HL-60/S4 (cell line): ENCODE measurements around the gene CDIPT.
"Not testable (repeated sequence)": the region's sequence is repeated elsewhere in the genome, so short reads cannot be mapped to it uniquely, and the experiment has no call there.

ENCODE experiments used
- in situ Hi-C: fragments of 300-500 bp; cut with MboI; formaldehyde crosslinking; loops from 2 replicates; pipeline ENCODE4 v1.14.3; 2022; ENCODE audit warnings: low sequenced_read_pairs

CDIPT gene

DNA sequence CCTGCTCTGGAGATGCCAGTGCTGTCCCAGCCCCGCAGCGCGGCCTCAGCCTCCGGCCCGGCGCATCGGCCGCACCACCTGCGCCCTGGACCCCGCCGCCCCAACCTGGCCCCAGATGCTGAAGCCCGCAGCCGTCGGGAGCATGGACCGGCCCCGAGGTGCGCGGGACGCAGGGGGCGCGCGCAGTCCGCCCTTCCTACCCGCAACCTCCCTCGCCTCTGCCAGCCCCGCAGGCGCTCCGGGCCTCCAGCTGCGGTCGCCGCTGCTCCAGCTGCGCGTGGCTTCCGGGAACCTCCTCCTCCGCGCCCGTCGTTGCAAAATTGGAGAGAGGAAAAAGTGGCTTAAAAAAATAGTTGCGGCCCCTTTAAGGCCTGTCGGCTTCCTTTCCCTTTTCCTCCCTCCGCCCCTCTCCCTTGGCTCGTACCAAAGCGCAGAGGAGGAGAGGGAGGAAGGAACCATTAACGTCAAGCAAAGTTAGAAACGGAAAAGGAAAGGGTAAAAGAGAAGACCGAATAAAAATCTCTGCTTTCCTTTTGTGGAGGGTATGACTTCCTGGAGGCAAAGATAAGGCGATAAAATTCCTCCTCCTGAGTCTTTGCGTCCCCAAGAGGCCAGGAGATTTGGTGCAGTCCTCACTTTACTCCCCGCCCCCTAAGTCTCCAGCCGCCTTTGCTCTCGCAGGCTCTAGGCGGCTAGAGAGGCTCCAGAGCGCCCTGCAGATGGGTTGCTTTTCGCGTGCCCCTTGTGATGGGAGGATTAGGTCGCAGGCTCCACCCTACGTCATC is at the start of gene CDIPT:
CDIPT (minus strand) TSS at position 343 of the 785 bp plus-strand sequence. CDS start 369 bp downstream, outside the sequence.
- in situ Hi-C loops, result no loop called here

DNA sequence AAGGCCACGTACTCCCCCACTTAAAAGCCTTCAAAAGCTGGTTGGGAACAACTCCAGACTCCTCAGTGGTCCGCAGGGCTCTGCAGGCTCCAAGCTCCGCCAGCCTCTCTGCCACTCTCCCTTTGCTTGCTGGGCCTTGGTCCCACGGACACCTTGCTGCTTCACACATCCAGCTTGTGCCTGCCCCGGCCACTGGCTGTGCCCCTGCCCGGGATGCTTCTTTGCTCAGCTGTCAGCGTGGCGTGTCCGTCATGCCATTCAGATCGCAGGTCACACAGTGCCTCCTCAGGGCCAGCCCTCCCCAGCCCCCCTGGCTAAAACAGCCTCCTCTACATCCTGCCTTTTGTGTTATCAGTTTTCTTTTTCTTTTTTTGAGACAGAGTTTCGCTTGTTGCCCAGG is 49.1 kb upstream of the CDIPT start:
- in situ Hi-C loops, result no loop called here

DNA sequence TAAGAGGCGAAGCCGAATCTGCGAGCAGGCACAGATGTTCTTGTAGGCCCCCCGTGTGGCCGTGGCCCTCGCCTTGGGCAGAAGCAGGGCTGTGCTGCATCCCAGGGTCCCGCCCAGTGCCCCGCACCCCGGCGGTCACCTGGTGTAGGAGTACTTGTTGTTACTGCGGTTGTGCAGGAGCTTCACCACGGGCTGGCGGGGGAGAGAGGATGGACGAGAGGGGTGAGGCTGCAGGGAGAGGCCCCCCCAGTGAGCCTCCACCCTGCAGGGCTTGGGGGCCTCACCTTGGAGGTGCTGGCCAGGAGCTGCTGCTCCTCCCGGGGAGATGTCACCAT is 48.6 kb upstream of the CDIPT start:
- in situ Hi-C loops, result no loop called here

DNA sequence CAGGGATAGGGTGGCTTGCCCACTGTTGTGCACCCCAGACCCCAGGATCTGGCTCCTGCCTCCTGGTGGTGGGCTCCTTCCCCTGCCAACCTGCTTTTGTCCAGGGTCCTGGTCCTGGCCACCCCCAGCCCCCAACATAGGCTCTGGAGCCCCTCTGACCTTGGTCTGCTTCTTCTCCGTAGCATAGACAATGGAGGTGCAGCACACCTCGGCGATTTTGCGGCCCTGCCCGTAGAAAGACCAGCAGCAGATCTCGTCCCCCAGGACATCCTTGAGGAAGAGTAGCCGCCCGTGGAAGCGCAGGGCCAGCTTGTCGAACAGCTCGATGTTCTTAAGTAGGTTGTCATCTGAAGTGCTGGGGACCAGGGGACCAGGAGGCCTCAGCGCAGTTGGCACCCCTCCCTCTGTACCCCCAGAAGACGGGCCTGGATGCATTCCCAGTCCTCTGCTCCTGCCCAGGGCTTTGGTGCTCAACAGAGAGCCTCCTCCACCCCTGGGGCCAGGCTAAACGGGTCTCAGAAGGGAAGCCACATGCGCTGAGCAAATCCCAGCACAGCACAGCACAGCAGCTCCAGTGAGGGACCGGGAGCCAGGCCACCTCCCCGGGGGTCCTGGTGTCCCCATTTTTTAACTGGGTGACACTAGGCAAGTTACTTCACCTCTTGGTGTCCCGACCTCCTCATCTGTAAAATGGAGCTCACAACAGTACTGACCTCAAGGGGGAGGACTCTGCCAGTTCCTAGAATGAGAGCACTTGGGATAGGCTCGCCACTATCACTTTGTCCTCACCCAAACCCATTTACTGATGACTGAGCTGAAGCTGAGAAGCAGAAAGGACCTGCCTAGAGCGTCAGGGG is 48.0 kb upstream of the CDIPT start:
- in situ Hi-C loops, result no loop called here

GRCh38 chr16:29909851-29910250 is 46.8 kb upstream of the CDIPT start:
- in situ Hi-C loops, result not testable (repeated sequence)

DNA sequence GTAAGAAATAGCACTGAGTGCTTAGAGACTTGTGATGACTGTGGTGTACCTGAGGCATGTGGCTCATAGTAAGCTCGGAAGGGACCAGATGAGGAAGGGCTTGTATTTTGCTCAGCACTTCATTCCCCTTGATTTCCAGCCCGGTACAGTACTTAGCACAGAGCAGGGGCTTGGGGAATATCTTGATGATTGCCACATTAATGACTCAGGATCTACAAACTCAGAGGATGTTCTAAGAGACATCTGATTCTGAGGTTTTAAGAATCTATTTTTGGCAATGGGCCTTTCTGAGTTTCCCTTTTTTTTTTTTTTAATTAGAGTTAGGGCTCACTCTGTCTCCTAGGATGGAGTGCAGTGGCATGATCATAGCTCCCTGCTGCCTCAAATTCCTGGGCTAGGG is 46.4 kb upstream of the CDIPT start:
- in situ Hi-C loops, result no loop called here

DNA sequence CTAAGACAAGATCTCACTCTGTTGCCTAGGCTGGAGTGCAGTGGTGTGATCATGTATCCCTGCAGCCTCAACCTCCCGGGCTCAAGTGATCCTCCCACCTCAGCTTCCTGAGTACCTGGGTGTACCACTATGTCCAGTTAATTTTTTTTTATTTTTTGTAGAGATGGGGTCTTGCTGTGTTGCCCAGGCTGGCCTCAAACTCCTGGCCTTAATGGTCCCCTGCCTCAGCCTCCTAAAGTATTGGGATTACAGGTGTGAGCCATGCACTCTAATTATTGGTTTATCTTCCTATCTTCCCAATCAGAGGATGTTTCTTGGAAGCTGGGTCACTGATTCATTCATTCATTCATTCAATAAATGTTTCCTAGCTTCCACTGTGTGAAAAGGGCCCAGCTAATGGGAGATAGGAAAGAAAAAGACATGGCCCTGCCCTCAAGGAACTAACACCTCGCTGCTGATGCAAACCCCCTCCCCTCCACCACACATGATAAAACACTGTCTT is 45.7 kb upstream of the CDIPT start:
- in situ Hi-C loops, result no loop called here

DNA sequence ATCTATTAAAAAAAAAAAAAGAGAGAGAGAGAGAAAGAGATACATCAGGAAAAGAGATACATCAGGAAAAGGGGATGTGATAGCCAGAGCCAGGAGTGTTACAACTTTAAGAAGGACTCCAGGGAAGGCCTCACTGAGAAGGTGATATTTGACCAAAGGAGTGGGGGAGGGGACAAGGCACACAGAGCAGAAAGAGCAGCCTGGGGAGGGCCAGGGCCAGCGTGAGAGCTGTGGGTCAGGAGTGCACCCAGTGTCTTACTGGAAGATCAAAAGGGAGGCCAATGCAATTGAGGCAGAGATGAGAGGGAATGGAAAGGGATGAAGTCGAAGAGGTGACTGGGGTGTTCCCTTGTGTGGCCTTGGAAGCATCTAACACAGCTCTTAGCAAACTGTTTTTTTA is 44.9 kb upstream of the CDIPT start:
- in situ Hi-C loops, result no loop called here

GRCh38 chr16:29906520-29907244 is 43.7 kb upstream of the CDIPT start:
- in situ Hi-C loops, result no loop called here

- in situ Hi-C loops, result no loop called here
Observed at GRCh38 chr16:29905668-29906067, 42.6 kb upstream of the CDIPT start.

- in situ Hi-C loops, result no loop called here
Observed at GRCh38 chr16:29904947-29905346, 41.9 kb upstream of the CDIPT start.

DNA sequence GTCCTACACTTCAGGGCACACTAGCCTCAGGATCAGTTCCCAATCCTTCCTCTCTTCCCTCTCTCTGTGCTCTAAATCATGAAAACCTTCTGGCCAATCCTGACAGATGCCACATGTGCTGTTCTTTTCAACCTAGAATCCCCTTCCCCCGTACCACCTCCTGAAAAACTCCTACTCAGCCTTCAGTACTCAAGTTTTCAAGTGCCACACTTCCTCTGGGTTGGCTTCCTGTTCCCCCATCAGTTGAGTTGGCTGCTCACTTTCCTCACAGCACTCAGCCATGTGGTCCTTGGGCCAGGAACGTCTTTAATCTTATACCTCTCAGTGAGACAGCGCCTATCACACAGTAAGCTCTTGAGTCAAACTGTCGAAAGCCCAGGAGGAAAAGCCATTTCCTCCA is 40.6 kb upstream of the CDIPT start:
- in situ Hi-C loops, result no loop called here

- in situ Hi-C loops, result no loop called here
Observed at GRCh38 chr16:29901607-29901945, 38.5 kb upstream of the CDIPT start.

GRCh38 chr16:29900888-29901606 is 38.0 kb upstream of the CDIPT start:
- in situ Hi-C loops, result no loop called here

- in situ Hi-C loops, result no loop called here
Observed at GRCh38 chr16:29900102-29900887, 37.3 kb upstream of the CDIPT start, which contains the start of gene ASPHD1. Gene ASPHD1 (plus strand): TSS chr16:29900488. CDS start chr16:29900972, 484 bp downstream.

DNA sequence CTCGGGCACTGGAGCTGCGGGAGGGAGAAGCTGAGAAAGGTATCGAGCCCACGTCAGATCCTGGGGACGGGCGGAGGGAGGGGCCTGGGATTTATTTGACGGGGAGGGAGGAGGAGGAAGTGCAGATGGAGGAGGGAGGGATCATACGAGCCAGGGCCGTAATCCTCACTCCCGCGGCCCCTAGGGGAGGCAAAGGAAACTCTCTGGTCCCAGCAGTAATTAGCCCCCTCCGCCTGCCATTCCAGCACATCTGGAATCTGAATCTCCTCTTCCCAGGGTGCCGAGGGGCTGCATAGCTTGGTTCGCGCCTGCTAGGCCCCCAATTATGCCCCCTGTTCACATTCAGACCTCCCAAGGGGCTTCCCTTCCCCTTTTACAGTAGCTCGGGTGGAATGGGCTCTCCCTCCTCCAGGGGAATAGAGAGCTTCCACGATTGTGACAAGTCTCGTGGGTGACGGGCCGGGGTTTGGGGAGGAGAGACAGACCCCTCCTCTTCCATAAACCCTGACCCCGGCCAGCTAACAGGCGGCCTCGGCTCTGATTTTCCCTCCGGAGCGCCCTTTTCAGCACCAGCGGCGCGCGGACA is 36.6 kb upstream of the CDIPT start, which contains the start of gene SEZ6L2:
SEZ6L2 (minus strand) TSS at position 35 of the 586 bp plus-strand sequence. CDS start 531 bp downstream, outside the sequence.
- in situ Hi-C loops, result no loop called here

DNA sequence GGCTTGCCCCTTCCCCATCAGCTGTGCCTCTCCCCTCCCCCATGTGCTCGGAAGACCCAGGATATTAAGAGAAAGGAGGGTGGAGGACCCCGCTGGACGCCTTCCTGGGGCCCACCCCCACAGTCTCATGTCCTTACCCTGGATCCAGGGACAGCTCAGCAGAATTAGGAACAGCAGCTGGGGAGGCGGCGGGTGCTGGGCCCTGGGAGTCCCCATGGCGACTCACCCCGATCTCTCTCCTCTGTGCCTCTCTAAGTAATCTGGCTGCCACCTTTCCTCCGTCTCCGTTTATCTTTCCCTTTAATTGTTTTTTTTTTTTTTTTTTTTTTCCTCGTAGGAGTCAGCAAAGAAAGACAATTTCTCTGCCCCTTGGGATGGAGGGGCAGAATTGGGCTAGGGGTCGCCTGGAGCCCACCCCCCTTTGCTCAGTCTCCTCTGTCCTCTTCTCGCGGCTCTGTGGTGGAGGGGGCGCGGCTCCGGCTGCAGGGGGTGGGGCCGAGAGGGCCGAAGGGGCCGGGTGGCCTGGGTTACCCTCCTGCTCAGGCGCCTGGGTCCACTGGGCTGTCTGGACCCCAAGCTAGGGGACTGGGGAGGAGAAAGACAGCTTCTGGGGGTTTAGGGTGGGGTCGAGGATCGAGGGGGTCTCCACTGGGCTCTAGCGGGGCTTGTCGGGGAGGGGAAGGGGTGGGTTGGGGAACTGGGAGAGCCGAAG is 35.9 kb upstream of the CDIPT start:
- in situ Hi-C loops, result no loop called here

GRCh38 chr16:29898135-29898803 is 35.2 kb upstream of the CDIPT start:
- in situ Hi-C loops, result no loop called here
